Measurements from ENCODE around the gene RYR3.

DNA sequence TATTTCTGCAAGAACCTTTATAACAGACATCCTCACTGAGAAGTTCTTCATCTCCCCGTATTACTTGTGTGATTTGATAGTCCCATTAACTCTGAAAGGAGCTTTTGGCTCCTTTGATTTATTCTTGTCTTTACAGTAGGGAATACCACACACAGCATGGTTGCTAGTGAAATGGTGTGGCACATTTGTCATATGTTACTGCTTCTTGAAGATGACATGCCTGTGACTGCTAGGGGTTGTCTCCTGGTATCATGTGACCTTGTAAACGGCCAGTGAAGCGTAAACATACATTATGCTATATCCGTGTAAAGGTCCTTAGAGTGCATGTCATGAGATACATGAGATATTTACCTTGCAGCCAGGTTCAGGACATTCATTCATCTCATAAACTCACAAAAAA, 197.9 kb downstream of the RYR3 start:
- TF ChIP-seq, protein P1, sequence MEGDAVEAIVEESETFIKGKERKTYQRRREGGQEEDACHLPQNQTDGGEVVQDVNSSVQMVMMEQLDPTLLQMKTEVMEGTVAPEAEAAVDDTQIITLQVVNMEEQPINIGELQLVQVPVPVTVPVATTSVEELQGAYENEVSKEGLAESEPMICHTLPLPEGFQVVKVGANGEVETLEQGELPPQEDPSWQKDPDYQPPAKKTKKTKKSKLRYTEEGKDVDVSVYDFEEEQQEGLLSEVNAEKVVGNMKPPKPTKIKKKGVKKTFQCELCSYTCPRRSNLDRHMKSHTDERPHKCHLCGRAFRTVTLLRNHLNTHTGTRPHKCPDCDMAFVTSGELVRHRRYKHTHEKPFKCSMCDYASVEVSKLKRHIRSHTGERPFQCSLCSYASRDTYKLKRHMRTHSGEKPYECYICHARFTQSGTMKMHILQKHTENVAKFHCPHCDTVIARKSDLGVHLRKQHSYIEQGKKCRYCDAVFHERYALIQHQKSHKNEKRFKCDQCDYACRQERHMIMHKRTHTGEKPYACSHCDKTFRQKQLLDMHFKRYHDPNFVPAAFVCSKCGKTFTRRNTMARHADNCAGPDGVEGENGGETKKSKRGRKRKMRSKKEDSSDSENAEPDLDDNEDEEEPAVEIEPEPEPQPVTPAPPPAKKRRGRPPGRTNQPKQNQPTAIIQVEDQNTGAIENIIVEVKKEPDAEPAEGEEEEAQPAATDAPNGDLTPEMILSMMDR (IDR thresholded peaks at IDR 0.05) = no peak
- TF ChIP-seq POLR2A (IDR thresholded peaks at IDR 0.05) = no peak
